Left renal pelvis (tissue), 4 donors: ENCODE results near the gene BTRC. TPM values are rescaled to one million over a fixed set of nuclear protein-coding genes. Genes with fewer than 3 reads are reported as not detected.

ENCODE experiments used
- polyA plus RNA-seq, 4 donors: library from polyadenylated mRNA; unstranded; fragments of 120-200 nt; gene quantifications; one replicate each; pipeline ENCODE4 v1.2.1, GENCODE V29; 2013; ENCODE audit not compliant: insufficient read length in 4 of 4

The BTRC gene
- polyA plus RNA-seq, 4 donors = 24.9 to 29.0 (median 26.6) TPM

Other genes starting within 250 kb of the BTRC start
- gene TLX1, start 222.9 kb upstream of the BTRC start, polyA plus RNA-seq = under 1 TPM in 2 of 4 donors, not detected in 2; 0.10 to 0.24 TPM
- not detected for gene LBX1, start 124.7 kb upstream of the BTRC start, polyA plus RNA-seq
- gene POLL, start 234.1 kb downstream of the BTRC start, polyA plus RNA-seq = 10 to 100 TPM; 25.1 to 43.3 (median 33.3) TPM
- gene DPCD, start 234.2 kb downstream of the BTRC start, polyA plus RNA-seq = 10 to 100 TPM; 23.1 to 43.6 (median 41.8) TPM